Ascending aorta (tissue), 2 donors: ENCODE data around the gene KDM2A. TPM values are rescaled to one million over a fixed set of nuclear protein-coding genes. Genes with fewer than 3 reads are reported as not detected.

Experiments used
- DNase-seq, 2 donors: peaks; one replicate each; pipeline ENCODE4 v3.0.0-alpha.2; 2019; ENCODE audit warnings: low spot score in 2 of 2
- H3K27ac ChIP-seq, 2 donors: fragments of 200-600 bp; sonication (generic); one replicate each; pipeline ENCODE4 v1.5.1; 2016 to 2017; ENCODE audit warnings: mild to moderate bottlenecking in 1 of 2
- H3K27me3 ChIP-seq: fragments of 200-600 bp; sonication (generic); one replicate; pipeline ENCODE4 v1.5.1; 2017
- H3K36me3 ChIP-seq, 2 donors: fragments of 200-600 bp; sonication (generic); one replicate each; pipeline ENCODE4 v1.5.1; 2016
- H3K4me1 ChIP-seq, 2 donors: fragments of 200-600 bp; sonication (generic); one replicate each; pipeline ENCODE4 v1.5.1; 2016 to 2017; ENCODE audit warnings: mild to moderate bottlenecking in 1 of 2
- H3K4me3 ChIP-seq, 2 donors: fragments of 200-600 bp; sonication (generic); one replicate each; pipeline ENCODE4 v1.5.1; 2016 to 2017; ENCODE audit warnings: mild to moderate bottlenecking in 1 of 2
- H3K9me3 ChIP-seq, 2 donors: fragments of 200-600 bp; sonication (generic); one replicate each; pipeline ENCODE4 v1.5.1; 2016
- intact Hi-C: fragments of 100-400 bp; cut with DNase I; formaldehyde crosslinking; loops from one replicate; pipeline ENCODE4 v1.15.1; 2023
- total RNA-seq: library from RNA; depleted of rRNA; stranded (reverse); fragments of >200 nt; gene quantifications from one replicate; pipeline ENCODE4 v1.1.0, GENCODE V29; 2016
- TF ChIP-seq, protein P1 (sequence below), 3 experiments: fragments of 200-600 bp in 2 of 3; fragments of 450-650 bp in 1 of 3; sonication (generic) in 2 of 3; IDR thresholded peaks; one replicate each; pipeline ENCODE4 v1.5.1; 2016 to 2019; ENCODE audit warnings: antibody characterized with exemption in 3 of 3, mild to moderate bottlenecking in 1 of 3, moderate library complexity in 1 of 3

Gene KDM2A
- total RNA-seq, 1 donor from 2014 or later: 129 TPM

DNA sequence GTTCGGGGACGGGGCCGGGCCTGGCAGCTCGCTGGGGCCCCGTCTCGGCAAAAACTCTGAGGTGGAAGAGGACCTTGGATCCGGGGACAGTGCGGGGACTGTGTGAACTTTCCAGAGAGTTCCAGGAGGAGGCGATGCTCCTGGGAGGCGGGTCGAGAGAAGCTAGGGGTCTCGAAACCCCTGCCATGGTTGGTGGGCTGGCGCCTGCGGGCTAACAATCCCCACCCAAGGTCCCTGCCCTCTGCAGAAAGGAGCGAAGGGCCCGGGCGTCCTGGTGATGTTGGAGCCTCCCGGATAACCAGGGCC lies 142.5 kb downstream of the KDM2A start:
- H3K4me1 ChIP-seq: peaks cover 7 to 12% of the 10 kb centered on the region in 2 donors
- H3K27me3 ChIP-seq: no peaks in the 10 kb centered on the region
- H3K4me3 ChIP-seq: peak overlapping the region; percentile 20 to 60
- H3K27ac ChIP-seq: peak overlapping the region in 1 of 2 donors; percentile 17
- H3K9me3 ChIP-seq: no peaks in the 10 kb centered on the region
- peaks cover 6 to 8% of the 10 kb centered on the region in 2 donors for H3K36me3 ChIP-seq
- DNase-seq: peak in 1 of 2 donors; percentile 4
- TF ChIP-seq, protein P1, sequence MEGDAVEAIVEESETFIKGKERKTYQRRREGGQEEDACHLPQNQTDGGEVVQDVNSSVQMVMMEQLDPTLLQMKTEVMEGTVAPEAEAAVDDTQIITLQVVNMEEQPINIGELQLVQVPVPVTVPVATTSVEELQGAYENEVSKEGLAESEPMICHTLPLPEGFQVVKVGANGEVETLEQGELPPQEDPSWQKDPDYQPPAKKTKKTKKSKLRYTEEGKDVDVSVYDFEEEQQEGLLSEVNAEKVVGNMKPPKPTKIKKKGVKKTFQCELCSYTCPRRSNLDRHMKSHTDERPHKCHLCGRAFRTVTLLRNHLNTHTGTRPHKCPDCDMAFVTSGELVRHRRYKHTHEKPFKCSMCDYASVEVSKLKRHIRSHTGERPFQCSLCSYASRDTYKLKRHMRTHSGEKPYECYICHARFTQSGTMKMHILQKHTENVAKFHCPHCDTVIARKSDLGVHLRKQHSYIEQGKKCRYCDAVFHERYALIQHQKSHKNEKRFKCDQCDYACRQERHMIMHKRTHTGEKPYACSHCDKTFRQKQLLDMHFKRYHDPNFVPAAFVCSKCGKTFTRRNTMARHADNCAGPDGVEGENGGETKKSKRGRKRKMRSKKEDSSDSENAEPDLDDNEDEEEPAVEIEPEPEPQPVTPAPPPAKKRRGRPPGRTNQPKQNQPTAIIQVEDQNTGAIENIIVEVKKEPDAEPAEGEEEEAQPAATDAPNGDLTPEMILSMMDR (IDR thresholded peaks at IDR 0.05): peak in 1 of 3 experiments; percentile 18
- intact Hi-C loops: no loop called here

DNA sequence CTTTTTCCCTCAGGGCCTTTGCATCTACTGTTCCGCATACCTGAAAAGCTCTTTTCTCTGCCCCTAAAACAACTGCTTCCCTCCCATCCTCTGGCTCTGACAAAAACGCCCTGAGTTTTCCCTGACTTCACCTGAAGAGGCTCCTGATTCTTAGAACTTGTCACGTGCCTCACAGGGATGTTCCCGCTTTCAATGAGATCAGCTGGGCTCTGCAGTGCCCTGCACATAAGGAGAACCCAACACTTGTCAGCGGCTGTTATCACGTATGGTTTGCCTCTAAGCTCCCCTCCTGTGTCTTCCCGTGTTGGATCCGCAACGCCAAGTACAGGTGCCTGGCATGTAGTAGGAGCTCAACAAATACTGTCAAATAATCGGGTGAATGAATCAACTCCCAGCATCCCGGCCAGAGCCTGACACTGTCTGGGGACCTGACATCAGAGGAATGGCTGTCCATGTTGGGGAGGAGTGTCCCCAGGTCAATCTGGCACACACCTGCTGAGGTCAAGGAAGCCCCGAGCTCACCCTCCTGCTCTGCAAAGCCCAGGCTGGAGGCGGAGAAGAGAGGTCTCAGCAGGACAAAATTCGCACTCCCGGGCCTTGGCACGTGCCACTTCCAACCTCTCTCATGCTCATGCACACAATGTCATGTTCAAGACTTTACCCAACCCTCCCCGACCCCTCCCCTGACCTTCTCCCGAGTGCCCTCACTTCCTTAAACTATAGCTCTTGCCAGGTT lies 143.1 kb downstream of the KDM2A start:
- intact Hi-C loops: loop anchor here (1.0 kb wide), 1 partner anchor 55 kb away; no protein-coding TSS in a partner anchor
- peak overlapping the region in 1 of 2 donors; percentile 39 for H3K27ac ChIP-seq
- peaks cover under 1 to 3% of the 10 kb centered on the region in 2 donors for H3K36me3 ChIP-seq
- peaks cover 7 to 12% of the 10 kb centered on the region in 2 donors for H3K4me1 ChIP-seq
- H3K27me3 ChIP-seq: no peaks in the 10 kb centered on the region
- no peaks in the 10 kb centered on the region for H3K9me3 ChIP-seq
- peak overlapping the region; percentile 20 to 60 for H3K4me3 ChIP-seq
- peak in 1 of 2 donors; percentile 8 for DNase-seq
- TF ChIP-seq, protein P1 (IDR thresholded peaks at IDR 0.05): peak in 1 of 3 experiments; percentile 4

DNA sequence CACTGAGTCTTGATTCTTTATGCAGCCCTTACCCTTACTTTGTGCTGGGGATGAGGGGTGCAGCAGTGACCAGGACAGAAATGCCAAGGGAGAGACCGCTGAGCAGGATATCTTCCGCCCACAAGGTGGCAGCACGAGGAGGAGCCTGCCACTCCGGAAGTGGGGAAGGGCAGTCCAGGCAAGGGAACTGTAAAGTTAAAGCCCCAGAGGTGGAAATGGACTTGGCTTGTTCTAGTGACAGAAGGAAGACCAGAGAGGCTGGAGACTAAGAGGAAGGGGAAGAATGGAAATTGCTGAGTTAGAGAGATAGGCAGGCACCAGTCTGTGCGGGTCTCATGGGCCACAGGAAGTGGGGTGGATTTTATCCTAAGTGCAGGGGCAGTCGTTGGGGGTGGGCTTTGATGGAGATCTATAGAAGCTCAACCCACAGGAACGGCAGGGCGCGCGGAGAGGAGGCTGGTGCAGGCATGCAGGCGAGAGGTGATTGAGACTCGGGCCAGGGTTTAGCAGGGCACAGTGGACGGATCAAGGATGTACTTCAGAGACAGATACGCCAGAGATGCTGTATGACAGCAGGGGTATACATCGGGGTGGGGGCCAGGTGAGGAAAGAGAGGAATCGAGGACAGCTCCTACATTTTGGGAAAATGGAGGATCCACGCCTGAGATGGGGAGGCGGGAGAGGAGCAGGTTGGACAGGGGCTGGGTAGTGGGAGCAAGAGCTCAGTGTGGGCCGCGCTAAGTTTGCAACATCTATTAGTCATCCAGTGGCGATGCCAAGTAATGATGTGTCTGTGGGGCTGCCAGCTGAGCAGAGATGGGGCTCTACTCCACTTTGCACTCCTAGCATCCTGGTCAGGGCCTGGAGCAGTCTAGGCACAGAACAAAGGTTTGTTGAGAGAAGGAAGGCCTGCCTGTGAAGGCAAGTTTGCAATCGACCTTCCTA lies 143.9 kb downstream of the KDM2A start:
- peak overlapping the region; percentile 27 to 39 for H3K27ac ChIP-seq

DNA sequence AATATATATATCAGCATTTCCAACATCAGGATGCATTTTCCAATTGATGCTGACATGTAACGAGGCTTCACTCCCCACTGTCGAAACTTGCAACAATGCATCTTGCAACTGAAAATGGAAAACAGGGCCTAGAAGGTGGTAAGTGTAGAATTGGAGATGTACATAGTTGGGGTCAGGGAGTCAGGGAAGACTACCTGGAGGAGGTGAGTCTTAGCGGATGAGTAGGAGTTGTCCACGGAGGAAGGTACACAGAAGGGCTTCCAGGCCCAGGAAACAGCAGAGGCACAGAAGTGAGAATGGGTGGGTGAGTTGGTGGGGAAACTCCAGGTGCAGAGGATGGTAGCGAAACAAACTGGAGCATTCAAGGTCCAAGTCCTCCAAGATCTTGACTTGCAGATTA lies 145.2 kb downstream of the KDM2A start:
- peaks cover 24 to 26% of the 10 kb centered on the region in 2 donors for H3K4me1 ChIP-seq
- no peak overlapping the region for H3K27ac ChIP-seq
- H3K27me3 ChIP-seq: no peaks in the 10 kb centered on the region
- TF ChIP-seq, protein P1 (IDR thresholded peaks at IDR 0.05): no peak
- H3K9me3 ChIP-seq: no peaks in the 10 kb centered on the region
- no peaks in the 10 kb centered on the region for H3K36me3 ChIP-seq
- DNase-seq: no peak
- intact Hi-C loops: loop anchor here (2.0 kb wide), 1 partner anchor 119 kb away; no protein-coding TSS in a partner anchor
- no peak overlapping the region for H3K4me3 ChIP-seq

More for the DNA sequence above, 143.9 kb downstream of the KDM2A start:
- peak overlapping the region in 1 of 2 donors; percentile 21 for H3K4me3 ChIP-seq
- TF ChIP-seq, protein P1 (IDR thresholded peaks at IDR 0.05): peak; percentile 80 to 92 (median 83)
- DNase-seq: peak; percentile 44 to 92
- H3K9me3 ChIP-seq: no peaks in the 10 kb centered on the region
- H3K27me3 ChIP-seq: no peaks in the 10 kb centered on the region
- peaks cover 13 to 20% of the 10 kb centered on the region in 2 donors for H3K4me1 ChIP-seq
- intact Hi-C loops: loop anchor here (1.0 kb wide), 2 partner anchors 40 to 54 kb away; partner anchors contain the start of gene SSH3
- no peaks in the 10 kb centered on the region for H3K36me3 ChIP-seq

DNA sequence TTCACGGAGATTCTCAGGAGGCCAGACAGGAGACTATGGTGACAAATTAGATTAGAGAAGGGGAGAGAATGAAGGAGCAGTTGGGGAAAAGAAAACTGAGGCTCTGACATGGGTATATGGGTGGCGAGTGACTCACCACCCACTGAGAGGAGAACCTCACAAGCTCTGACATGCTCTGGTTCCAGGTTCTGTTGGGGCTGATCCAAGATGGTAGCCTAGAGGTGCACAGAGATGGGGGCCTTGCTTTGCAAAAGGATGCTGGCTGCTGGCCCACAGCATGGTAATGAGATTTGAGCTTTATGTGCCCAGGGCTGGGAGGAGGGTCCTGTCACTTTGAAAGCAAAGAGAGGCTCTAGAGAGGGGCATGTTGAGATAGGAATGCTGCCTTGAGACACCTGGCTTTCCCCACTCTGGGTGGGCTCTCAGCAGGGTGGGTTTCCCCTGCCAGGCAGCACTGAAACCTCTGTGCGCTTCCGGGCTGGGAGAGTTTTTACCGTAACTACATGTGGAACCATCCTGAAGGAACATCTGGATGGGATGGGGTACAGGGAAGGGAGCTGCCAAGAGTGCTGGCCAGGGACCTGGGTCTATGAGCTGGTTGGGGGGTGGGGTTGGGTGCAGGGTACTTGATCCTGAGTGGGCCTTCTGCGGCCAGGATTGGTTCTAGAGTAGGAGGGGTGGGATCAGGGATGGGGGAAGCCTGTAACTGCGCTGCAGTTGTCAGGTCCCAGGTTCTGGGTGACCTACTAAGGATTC lies 146.0 kb downstream of the KDM2A start:
- Histone ChIP-seq H3K27ac (peak overlapping the region; percentile 73 to 80), H3K27me3 (no peaks in the 10 kb centered on the region), H3K36me3 (no peaks in the 10 kb centered on the region), H3K4me3 (no peak overlapping the region), H3K4me1 (peaks cover 32 to 34% of the 10 kb centered on the region in 2 donors), H3K9me3 (no peaks in the 10 kb centered on the region)
- TF ChIP-seq, protein P1 (IDR thresholded peaks at IDR 0.05): no peak
- intact Hi-C loops: loop anchor here (2.0 to 5.0 kb wide), 2 partner anchors 118 to 242 kb away; partner anchors contain the start of genes CDK2AP2 and PITPNM1
- DNase-seq: peak in 1 of 2 donors; percentile 57
